HL-60 (cell line): ENCODE results near the gene MRPL42.

Source experiments
- GABPA ChIP-seq: IDR thresholded peaks from 2 replicates; pipeline ENCODE4 v1.6.1; 2012; ENCODE audit warnings: low read depth
- SPI1 ChIP-seq: IDR thresholded peaks from 2 replicates; pipeline ENCODE4 v1.6.1; 2012; ENCODE audit warnings: low read depth, mild to moderate bottlenecking, borderline replicate concordance
- TF ChIP-seq, protein P1 (sequence below): IDR thresholded peaks from one replicate; pipeline ENCODE4 v1.5.1; 2011; ENCODE audit warnings: low read length, control low read depth, inconsistent platforms; ENCODE audit not compliant: insufficient read depth

DNA sequence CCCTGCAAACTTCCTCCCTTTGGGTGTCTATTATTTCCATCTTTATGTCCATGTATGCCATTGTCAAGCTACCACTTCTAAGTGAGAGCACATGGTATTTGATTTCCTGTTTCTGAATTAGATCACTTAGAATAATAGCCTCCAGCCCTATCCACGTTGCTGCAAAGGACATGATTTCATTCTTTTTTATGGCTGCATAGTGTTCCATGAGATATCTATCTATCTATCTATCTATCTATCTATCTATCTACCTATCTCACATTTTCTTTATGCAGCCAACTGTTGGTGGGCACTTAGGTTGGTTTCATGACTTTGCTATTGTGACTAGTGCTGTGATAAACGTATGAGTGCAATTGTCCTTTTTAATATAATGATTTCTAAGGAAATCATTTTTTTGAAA lies 11.2 kb upstream of the MRPL42 start:
- TF ChIP-seq, protein P1, sequence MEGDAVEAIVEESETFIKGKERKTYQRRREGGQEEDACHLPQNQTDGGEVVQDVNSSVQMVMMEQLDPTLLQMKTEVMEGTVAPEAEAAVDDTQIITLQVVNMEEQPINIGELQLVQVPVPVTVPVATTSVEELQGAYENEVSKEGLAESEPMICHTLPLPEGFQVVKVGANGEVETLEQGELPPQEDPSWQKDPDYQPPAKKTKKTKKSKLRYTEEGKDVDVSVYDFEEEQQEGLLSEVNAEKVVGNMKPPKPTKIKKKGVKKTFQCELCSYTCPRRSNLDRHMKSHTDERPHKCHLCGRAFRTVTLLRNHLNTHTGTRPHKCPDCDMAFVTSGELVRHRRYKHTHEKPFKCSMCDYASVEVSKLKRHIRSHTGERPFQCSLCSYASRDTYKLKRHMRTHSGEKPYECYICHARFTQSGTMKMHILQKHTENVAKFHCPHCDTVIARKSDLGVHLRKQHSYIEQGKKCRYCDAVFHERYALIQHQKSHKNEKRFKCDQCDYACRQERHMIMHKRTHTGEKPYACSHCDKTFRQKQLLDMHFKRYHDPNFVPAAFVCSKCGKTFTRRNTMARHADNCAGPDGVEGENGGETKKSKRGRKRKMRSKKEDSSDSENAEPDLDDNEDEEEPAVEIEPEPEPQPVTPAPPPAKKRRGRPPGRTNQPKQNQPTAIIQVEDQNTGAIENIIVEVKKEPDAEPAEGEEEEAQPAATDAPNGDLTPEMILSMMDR = no peak
- no peak for TF ChIP-seq GABPA
- TF ChIP-seq SPI1 = no peak
